Measurements from ENCODE around the gene ADM2. TPM values are rescaled to one million over a fixed set of nuclear protein-coding genes. Genes with fewer than 3 reads are reported as not detected.

Gene ADM2
- total and polyA plus RNA-seq, 2 of the 13 experiments (the other 11 are each of a cell fraction or from before 2014, with no cell fraction given), result 1.2 to 3.0 TPM

DNA sequence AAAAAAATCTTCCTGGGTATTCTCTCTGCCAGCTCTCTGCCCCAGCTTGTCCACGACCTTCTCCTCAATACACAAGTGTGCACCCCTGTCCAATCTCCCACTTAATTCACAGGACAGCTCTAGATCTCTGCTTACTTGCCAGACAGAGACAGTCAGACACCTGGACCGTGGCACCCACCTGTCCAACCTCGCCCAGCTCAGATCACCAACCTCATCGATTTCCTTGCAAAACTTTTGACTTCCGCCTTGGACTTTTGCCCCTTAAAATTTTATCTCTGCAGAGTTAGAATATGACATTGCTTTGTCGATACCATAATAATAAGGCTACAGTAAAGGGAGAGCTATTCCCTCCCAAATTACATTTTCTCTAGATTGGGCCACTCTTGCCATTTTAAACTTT is 15.8 kb downstream of the ADM2 start:
- TF ChIP-seq ZNF556 (CRISPR knock-in tag; IDR thresholded peaks at IDR 0.05; ENCODE audit: borderline replicate concordance), result no peak
- no peak for TF ChIP-seq ZNF430 (CRISPR knock-in tag; IDR thresholded peaks at IDR 0.05)
- TF ChIP-seq HMGA1 (CRISPR knock-in tag; conservative IDR thresholded peaks at IDR 0.05), result no peak
- no peak for TF ChIP-seq SMARCC2 (IDR thresholded peaks at IDR 0.05)
- no peak for TF ChIP-seq ZNF446 (CRISPR knock-in tag; IDR thresholded peaks at IDR 0.05)
- TF ChIP-seq, protein P1, sequence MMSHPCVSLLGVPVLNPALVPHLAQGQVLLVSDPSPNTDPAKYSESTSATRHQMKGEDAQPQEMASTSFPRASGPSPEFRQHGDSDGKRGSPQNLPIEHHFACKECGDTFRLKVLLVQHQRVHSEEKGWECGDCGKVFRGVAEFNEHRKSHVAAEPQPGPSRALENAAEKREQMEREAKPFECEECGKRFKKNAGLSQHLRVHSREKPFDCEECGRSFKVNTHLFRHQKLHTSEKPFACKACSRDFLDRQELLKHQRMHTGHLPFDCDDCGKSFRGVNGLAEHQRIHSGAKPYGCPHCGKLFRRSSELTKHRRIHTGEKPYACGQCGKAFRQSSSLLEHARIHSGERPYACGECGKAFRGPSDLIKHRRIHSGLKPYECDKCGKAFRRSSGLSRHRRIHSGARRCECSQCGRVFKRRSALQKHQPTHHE (CRISPR knock-in tag; IDR thresholded peaks at IDR 0.05; ENCODE audit: borderline replicate concordance), result no peak
- TF ChIP-seq SNAPC2 (CRISPR knock-in tag; IDR thresholded peaks at IDR 0.05), result no peak
- TF ChIP-seq FOXC1 (CRISPR knock-in tag; IDR thresholded peaks at IDR 0.05; ENCODE audit: borderline replicate concordance), result no peak
- no peak for TF ChIP-seq HDAC6 (IDR thresholded peaks at IDR 0.05; ENCODE audit: low read depth, low read length)
- TF ChIP-seq NFKB2 (CRISPR knock-in tag; IDR thresholded peaks at IDR 0.05; ENCODE audit: borderline replicate concordance), result no peak
- TF ChIP-seq ZNF879 (CRISPR knock-in tag; IDR thresholded peaks at IDR 0.05), result no peak
- TF ChIP-seq ZNF660 (CRISPR knock-in tag; IDR thresholded peaks at IDR 0.05; ENCODE audit: borderline replicate concordance, low read depth), result no peak
- TF ChIP-seq, protein P2, sequence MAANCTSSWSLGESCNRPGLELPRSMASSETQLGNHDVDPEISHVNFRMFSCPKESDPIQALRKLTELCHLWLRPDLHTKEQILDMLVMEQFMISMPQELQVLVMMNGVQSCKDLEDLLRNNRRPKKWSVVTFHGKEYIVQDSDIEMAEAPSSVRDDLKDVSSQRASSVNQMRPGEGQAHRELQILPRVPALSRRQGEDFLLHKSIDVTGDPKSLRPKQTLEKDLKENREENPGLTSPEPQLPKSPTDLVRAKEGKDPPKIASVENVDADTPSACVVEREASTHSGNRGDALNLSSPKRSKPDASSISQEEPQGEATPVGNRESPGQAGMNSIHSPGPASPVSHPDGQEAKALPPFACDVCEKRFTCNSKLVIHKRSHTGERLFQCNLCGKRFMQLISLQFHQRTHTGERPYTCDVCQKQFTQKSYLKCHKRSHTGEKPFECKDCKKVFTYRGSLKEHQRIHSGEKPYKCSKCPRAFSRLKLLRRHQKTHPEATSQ (CRISPR knock-in tag; IDR thresholded peaks at IDR 0.05; ENCODE audit: borderline replicate concordance), result no peak
- no peak for TF ChIP-seq SALL2 (CRISPR knock-in tag; IDR thresholded peaks at IDR 0.05)
- TF ChIP-seq WIZ (CRISPR knock-in tag; IDR thresholded peaks at IDR 0.05), result no peak
- H3K36me3 ChIP-seq (replicated peaks in 1 of 2; ENCODE audit: control insufficient read depth in 1 of 2, insufficient read depth in 2 of 2, low read length in 2 of 2), result no peaks in the 10 kb centered on the region
- WGBS (ENCODE audit: low lambda C conversion rate), result 50% methylated on average over 6 of the region's 6 CpGs
- H3K4me1 ChIP-seq (ENCODE audit: insufficient read depth, low read length), result peaks cover 32% of the 10 kb centered on the region
- no peak for FAIRE-seq
- intact Hi-C loops (cut with micrococcal nuclease; ENCODE audit: unreplicated experiment) (loop anchor here (5.0 kb wide), 1 partner anchor 255 kb away; no protein-coding TSS in a partner anchor), in situ Hi-C loops (cut with HindIII; ENCODE audit: extremely low pct_ligation_motif_present, low pct_unique_long_range_greater_than_20kb) (no loop called here)
- no peaks in the 10 kb centered on the region for H3K79me2 ChIP-seq (ENCODE audit: insufficient read depth, low read length)
- no peak overlapping the region for H3K9ac ChIP-seq (ENCODE audit: insufficient read depth, low read depth, low read length)
- no peak for DNase-seq (ENCODE audit: low spot score)
- H4K20me1 ChIP-seq (ENCODE audit: insufficient read depth, low read length), result no peaks in the 10 kb centered on the region
- H3K27me3 ChIP-seq (ENCODE audit: control insufficient read depth in 1 of 2, insufficient read depth in 2 of 2, low read length in 2 of 2), result no peaks in the 10 kb centered on the region
- H3K4me3 ChIP-seq (replicated peaks in 1 of 3; ENCODE audit: insufficient read depth in 1 of 3, low read depth in 2 of 3, low read length in 3 of 3), result no peak overlapping the region
- H3K27ac ChIP-seq (ENCODE audit: extremely low read length, insufficient read depth, low read length), result no peak overlapping the region
- no TSS peak for BruUV-seq (replicated peaks)
- no peak overlapping the region for H2AFZ ChIP-seq (ENCODE audit: low read length)
- no peaks in the 10 kb centered on the region for H3K9me3 ChIP-seq (ENCODE audit: low read length)
- ChIA-PET POLR2A (interaction anchor here (0.9 to 3.3 kb wide), 3 partner anchors 11 to 32 kb away, joined by 3 to 15 read pairs (median 12); partner anchors contain the start of genes LMF2, NCAPH2, SCO2 and TYMP), CTCF (ENCODE audit: low intra/inter-chr PET ratio, low total read pairs) (interaction anchor here (1.1 kb wide), 1 partner anchor 246 kb away, joined by 3 read pairs; the partner anchor contains the start of gene HDAC10)
- no peak for ATAC-seq
- no peak overlapping the region for H3K4me2 ChIP-seq (ENCODE audit: low read depth, low read length)

Measured in HepG2 (cell line).